ENCODE results near the gene KNOP1. TPM values are rescaled to one million over a fixed set of nuclear protein-coding genes. Genes with fewer than 3 reads are reported as not detected.

Gene KNOP1
- total RNA-seq, 1 experiment from 2014 or later, result 70.1 TPM

GRCh38 chr16:19701091-19701490, 16.9 kb downstream of the KNOP1 start:
- Histone ChIP-seq H3K4me3 (ENCODE audit: low read depth in 2 of 2, low read length in 2 of 2) (no peak overlapping the region), H3K27me3 (ENCODE audit: control insufficient read depth, insufficient read depth, low read length) (no peaks in the 10 kb centered on the region), H3K4me1 (ENCODE audit: control insufficient read depth, insufficient read depth, low read length) (peaks cover 11% of the 10 kb centered on the region), H3K36me3 (ENCODE audit: control insufficient read depth, insufficient read depth, low read length) (no peaks in the 10 kb centered on the region; the same call in 1 of the 2 replicates), H3K27ac (ENCODE audit: low read length) (no peak overlapping the region), H3K9me3 (ENCODE audit: control insufficient read depth, insufficient read depth, low read depth, low read length) (no peaks in the 10 kb centered on the region)
- in situ Hi-C loops (cut with HindIII; ENCODE audit: low pct_unique_long_range_greater_than_20kb, low sequenced_read_pairs), result no loop called here
- ChIA-PET POLR2A (no interaction called here), CTCF (no interaction called here)
- TF ChIP-seq SIN3A (IDR thresholded peaks at IDR 0.05; ENCODE audit: borderline replicate concordance, insufficient read depth, low read depth, low read length) (no peak), TCF7L2 (IDR thresholded peaks at IDR 0.05; ENCODE audit: low read depth, low read length) (no peak), POLR2AphosphoS5 (IDR thresholded peaks at IDR 0.05; ENCODE audit: low read depth, low read length) (no peak; the same call in 1 of the 2 replicates), CTCF (IDR thresholded peaks at IDR 0.05) (no peak)
- TF ChIP-seq, protein P1, sequence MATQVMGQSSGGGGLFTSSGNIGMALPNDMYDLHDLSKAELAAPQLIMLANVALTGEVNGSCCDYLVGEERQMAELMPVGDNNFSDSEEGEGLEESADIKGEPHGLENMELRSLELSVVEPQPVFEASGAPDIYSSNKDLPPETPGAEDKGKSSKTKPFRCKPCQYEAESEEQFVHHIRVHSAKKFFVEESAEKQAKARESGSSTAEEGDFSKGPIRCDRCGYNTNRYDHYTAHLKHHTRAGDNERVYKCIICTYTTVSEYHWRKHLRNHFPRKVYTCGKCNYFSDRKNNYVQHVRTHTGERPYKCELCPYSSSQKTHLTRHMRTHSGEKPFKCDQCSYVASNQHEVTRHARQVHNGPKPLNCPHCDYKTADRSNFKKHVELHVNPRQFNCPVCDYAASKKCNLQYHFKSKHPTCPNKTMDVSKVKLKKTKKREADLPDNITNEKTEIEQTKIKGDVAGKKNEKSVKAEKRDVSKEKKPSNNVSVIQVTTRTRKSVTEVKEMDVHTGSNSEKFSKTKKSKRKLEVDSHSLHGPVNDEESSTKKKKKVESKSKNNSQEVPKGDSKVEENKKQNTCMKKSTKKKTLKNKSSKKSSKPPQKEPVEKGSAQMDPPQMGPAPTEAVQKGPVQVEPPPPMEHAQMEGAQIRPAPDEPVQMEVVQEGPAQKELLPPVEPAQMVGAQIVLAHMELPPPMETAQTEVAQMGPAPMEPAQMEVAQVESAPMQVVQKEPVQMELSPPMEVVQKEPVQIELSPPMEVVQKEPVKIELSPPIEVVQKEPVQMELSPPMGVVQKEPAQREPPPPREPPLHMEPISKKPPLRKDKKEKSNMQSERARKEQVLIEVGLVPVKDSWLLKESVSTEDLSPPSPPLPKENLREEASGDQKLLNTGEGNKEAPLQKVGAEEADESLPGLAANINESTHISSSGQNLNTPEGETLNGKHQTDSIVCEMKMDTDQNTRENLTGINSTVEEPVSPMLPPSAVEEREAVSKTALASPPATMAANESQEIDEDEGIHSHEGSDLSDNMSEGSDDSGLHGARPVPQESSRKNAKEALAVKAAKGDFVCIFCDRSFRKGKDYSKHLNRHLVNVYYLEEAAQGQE (IDR thresholded peaks at IDR 0.05; ENCODE audit: insufficient read depth in 1 of 2, low read depth in 2 of 2, low read length in 1 of 2), result no peak
- no TSS peak for BruUV-seq (replicated peaks)
- intact Hi-C loops (cut with micrococcal nuclease; ENCODE audit: unreplicated experiment), result no loop called here
- ATAC-seq (no peak), DNase-seq (ENCODE audit: low read depth, low spot score) (no peak)

DNA sequence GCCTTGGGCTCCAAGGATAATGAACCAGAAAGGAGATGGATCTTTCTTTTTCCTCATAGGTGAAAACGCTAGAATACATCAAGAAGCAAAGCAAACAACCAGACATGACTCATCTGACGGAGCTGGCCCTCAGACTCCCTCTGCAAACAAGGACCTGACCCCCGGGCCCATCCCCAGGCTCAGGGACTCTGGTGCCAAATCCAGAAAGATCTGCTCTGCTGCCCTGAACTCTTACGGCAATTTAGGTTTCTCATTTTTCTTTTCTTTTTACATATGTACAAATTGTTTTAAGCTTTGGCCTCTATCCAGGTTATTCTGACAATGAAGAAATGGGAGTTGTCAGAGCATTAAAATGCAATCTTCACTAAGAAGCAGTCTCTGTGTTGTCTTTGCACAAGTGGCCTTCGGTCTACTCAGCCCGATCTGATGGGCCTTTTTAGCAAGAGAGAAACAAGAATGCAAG, 17.7 kb downstream of the KNOP1 start:
- Histone ChIP-seq H3K27me3 (ENCODE audit: control insufficient read depth, insufficient read depth, low read length) (no peaks in the 10 kb centered on the region), H3K4me3 (ENCODE audit: low read depth in 2 of 2, low read length in 2 of 2) (no peak overlapping the region), H3K27ac (ENCODE audit: low read length) (no peak overlapping the region), H3K36me3 (ENCODE audit: control insufficient read depth, insufficient read depth, low read length) (no peaks in the 10 kb centered on the region; the same call in 1 of the 2 replicates), H3K4me1 (ENCODE audit: control insufficient read depth, insufficient read depth, low read length) (peaks cover 11% of the 10 kb centered on the region), H3K9me3 (ENCODE audit: control insufficient read depth, insufficient read depth, low read depth, low read length) (no peaks in the 10 kb centered on the region)
- intact Hi-C loops (cut with micrococcal nuclease; ENCODE audit: unreplicated experiment) (no loop called here), in situ Hi-C loops (cut with HindIII; ENCODE audit: low pct_unique_long_range_greater_than_20kb, low sequenced_read_pairs) (no loop called here)
- DNase-seq (ENCODE audit: low read depth, low spot score), result no peak
- ATAC-seq, result no peak
- no peak for TF ChIP-seq SIN3A (IDR thresholded peaks at IDR 0.05; ENCODE audit: borderline replicate concordance, insufficient read depth, low read depth, low read length)
- TF ChIP-seq TCF7L2 (IDR thresholded peaks at IDR 0.05; ENCODE audit: low read depth, low read length), result no peak
- TF ChIP-seq, protein P1 (IDR thresholded peaks at IDR 0.05; ENCODE audit: insufficient read depth in 1 of 2, low read depth in 2 of 2, low read length in 1 of 2), result no peak
- no peak for TF ChIP-seq CTCF (IDR thresholded peaks at IDR 0.05)
- TF ChIP-seq POLR2AphosphoS5 (IDR thresholded peaks at IDR 0.05; ENCODE audit: low read depth, low read length), result no peak
- BruUV-seq (replicated peaks), result no TSS peak
- ChIA-PET CTCF (interaction anchor here (0.6 kb wide), 1 partner anchor 14 kb away, joined by 7 read pairs; no protein-coding TSS in a partner anchor), POLR2A (no interaction called here)
